GM12878 (cell line): ENCODE measurements around the gene RAB7B. TPM values are rescaled to one million over a fixed set of nuclear protein-coding genes. Genes with fewer than 3 reads are reported as not detected.

ENCODE experiments used
- ATAC-seq: fragments of 200-7000 bp; cut with Tn5 transposase; 3 replicates; pipeline ENCODE4 v1.9.1; 2020; ENCODE audit warnings: mild to moderate bottlenecking, moderate library complexity
- BruUV-seq: library from RNA; stranded (reverse); fragments of 400-500 nt; replicated peaks from 2 replicates; lab custom pipeline; 2021; lab: Mats Ljungman, UMichigan
- CTCF ChIA-PET: fragments of 300-600 bp; sonication (Branson Sonifier 250); formaldehyde crosslinking; extraction: SDS; loops from one replicate; lab custom pipeline; 2021; ENCODE audit warnings: inconsistent platforms; lab: Yijun Ruan, JAX
- POLR2A ChIA-PET: fragments of 350-600 bp; formaldehyde crosslinking; extraction: SDS; loops from one replicate; lab custom pipeline; 2021; ENCODE audit warnings: inconsistent platforms; lab: Charles Lee
- RAD21 ChIA-PET: fragments of 300-600 bp; sonication (Branson Sonifier 250); formaldehyde crosslinking; loops from one replicate; lab custom pipeline; 2023; ENCODE audit warnings: antibody characterized with exemption; ENCODE audit not compliant: unreplicated experiment; lab: Charles Lee
- SMC1A ChIA-PET: fragments of 300-600 bp; sonication (Branson Sonifier 250); formaldehyde crosslinking; loops from one replicate; lab custom pipeline; 2023; ENCODE audit not compliant: unreplicated experiment, uncharacterized antibody; lab: Charles Lee
- DNase-seq: peaks from one replicate; pipeline ENCODE4 v3.0.0-alpha.2; 2011; ENCODE audit warnings: low read depth, low spot score
- FAIRE-seq: peaks from 3 replicates; lab custom pipeline; 2011; peaks lifted over from hg19 to GRCh38; lab: Jason Lieb, UNC
- H2AFZ ChIP-seq: 2 replicates; pipeline ENCODE4 v1.6.0; 2011; ENCODE audit warnings: low read depth, low read length, control low read depth; ENCODE audit not compliant: control insufficient read depth
- H3K27ac ChIP-seq: 2 replicates; pipeline ENCODE4 v1.5.1; 2011; ENCODE audit warnings: control low read depth; ENCODE audit not compliant: control insufficient read depth, insufficient read depth
- H3K27me3 ChIP-seq, 2 experiments: replicated peaks in 1 of 2; 2 replicates each; pipeline versions ENCODE4 v1.6.0 to v1.6.1; 2011; ENCODE audit warnings: low read length in 1 of 2; ENCODE audit not compliant: control insufficient read depth in 2 of 2, insufficient read depth in 2 of 2
- H3K36me3 ChIP-seq, 2 experiments: 2 replicates each; pipeline ENCODE4 v1.5.1; 2011; ENCODE audit warnings: low read length in 1 of 2; ENCODE audit not compliant: control insufficient read depth in 2 of 2, insufficient read depth in 2 of 2
- H3K4me1 ChIP-seq: 2 replicates; pipeline ENCODE4 v1.6.1; 2011; ENCODE audit warnings: mild to moderate bottlenecking, low read length, moderate library complexity, mixed read lengths; ENCODE audit not compliant: control insufficient read depth, insufficient read depth
- H3K4me2 ChIP-seq: 2 replicates; pipeline ENCODE4 v1.6.0; 2011; ENCODE audit warnings: control low read depth; ENCODE audit not compliant: control insufficient read depth, insufficient read depth
- H3K4me3 ChIP-seq: fragments of 200-600 bp; sonication (generic); 2 replicates; pipeline ENCODE4 v1.5.1; 2016
- H3K79me2 ChIP-seq: 2 replicates; pipeline ENCODE4 v1.6.0; 2011; ENCODE audit warnings: low read length; ENCODE audit not compliant: control insufficient read depth, insufficient read depth
- H3K9ac ChIP-seq: 2 replicates; pipeline ENCODE4 v1.8.0; 2011; ENCODE audit warnings: low read length, control low read depth, mixed read lengths; ENCODE audit not compliant: control insufficient read depth, insufficient read depth
- H3K9me3 ChIP-seq: replicated peaks from 3 replicates; pipeline ENCODE4 v1.5.1; 2011; ENCODE audit warnings: mild to moderate bottlenecking, low read length; ENCODE audit not compliant: control insufficient read depth, insufficient read depth
- H4K20me1 ChIP-seq: 2 replicates; pipeline ENCODE4 v1.6.0; 2011; ENCODE audit not compliant: control insufficient read depth, insufficient read depth
- ASH2L ChIP-seq: fragments of 300-600, 200-600 bp; sonication (generic); IDR thresholded peaks from 2 replicates; pipeline ENCODE4 v1.6.1; 2017; ENCODE audit warnings: low read depth, mild to moderate bottlenecking, borderline replicate concordance
- BHLHE40 ChIP-seq, 2 experiments: fragments of 450-650 bp in 1 of 2; IDR thresholded peaks; 2 replicates each; pipeline ENCODE4 v1.6.1; 2011 to 2017; ENCODE audit warnings: low read depth in 2 of 2, borderline replicate concordance in 1 of 2, improper control_type of control experiment in 1 of 2, low read length in 1 of 2, mild to moderate bottlenecking in 1 of 2
- BRCA1 ChIP-seq: IDR thresholded peaks from 2 replicates; pipeline ENCODE4 v1.6.1; 2011; ENCODE audit warnings: low read depth, low read length, improper control_type of control experiment
- EED ChIP-seq: sonication (generic); IDR thresholded peaks from 2 replicates; pipeline ENCODE4 v1.6.1; 2016; ENCODE audit warnings: antibody characterized with exemption, low read depth
- FOXK2 ChIP-seq: fragments of 450-650 bp; IDR thresholded peaks from 2 replicates; pipeline ENCODE4 v1.6.1; 2017; ENCODE audit warnings: mild to moderate bottlenecking, moderate library complexity
- HSF1 ChIP-seq: fragments of 150-350 bp; IDR thresholded peaks from 2 replicates; pipeline ENCODE4 v1.6.1; 2014; ENCODE audit warnings: mild to moderate bottlenecking, low read depth, low read length
- IRF4 ChIP-seq: IDR thresholded peaks from 2 replicates; pipeline ENCODE4 v1.6.1; 2011; ENCODE audit warnings: low read depth, low read length
- KLF5 ChIP-seq: fragments of 450-650 bp; IDR thresholded peaks from 2 replicates; pipeline ENCODE4 v1.6.1; 2014; ENCODE audit warnings: mild to moderate bottlenecking; ENCODE audit not compliant: partially characterized antibody
- MYB ChIP-seq: fragments of 150-350 bp; IDR thresholded peaks from 2 replicates; pipeline ENCODE4 v1.6.1; 2014; ENCODE audit warnings: mild to moderate bottlenecking, low read depth, low read length, borderline replicate concordance
- NBN ChIP-seq: fragments of 450-650 bp; IDR thresholded peaks from 2 replicates; pipeline ENCODE4 v1.6.1; 2016
- PAX8 ChIP-seq: fragments of 450-650 bp; IDR thresholded peaks from 2 replicates; pipeline ENCODE4 v1.6.1; 2017; ENCODE audit warnings: mild to moderate bottlenecking, moderate library complexity
- PML ChIP-seq: IDR thresholded peaks from 2 replicates; pipeline ENCODE4 v1.6.1; 2012; ENCODE audit warnings: low read length, inconsistent platforms
- POU2F2 ChIP-seq: IDR thresholded peaks from 3 replicates; pipeline ENCODE4 v1.6.1; 2011; ENCODE audit warnings: low read depth, mild to moderate bottlenecking, low read length, borderline replicate concordance
- RB1 ChIP-seq: fragments of 450-650 bp; formaldehyde crosslinking; IDR thresholded peaks from 2 replicates; pipeline ENCODE4 v1.6.1; 2017; ENCODE audit warnings: mild to moderate bottlenecking, borderline replicate concordance
- RCOR1 ChIP-seq: conservative IDR thresholded peaks from 2 replicates; pipeline ENCODE4 v1.6.1; 2012; ENCODE audit warnings: low read depth, low read length, improper control_type of control experiment
- SREBF2 ChIP-seq: IDR thresholded peaks from 2 replicates; pipeline ENCODE4 v1.6.1; 2012; ENCODE audit warnings: mild to moderate bottlenecking, low read length
- SRF ChIP-seq, 2 experiments: IDR thresholded peaks; 2 replicates each; pipeline ENCODE4 v1.6.1; 2011; ENCODE audit warnings: low read depth in 2 of 2, low read length in 2 of 2, mild to moderate bottlenecking in 1 of 2, moderate library complexity in 1 of 2
- TAF1 ChIP-seq: IDR thresholded peaks from 2 replicates; pipeline ENCODE4 v1.6.1; 2011; ENCODE audit warnings: mild to moderate bottlenecking, low read depth, low read length, borderline replicate concordance
- WRNIP1 ChIP-seq: IDR thresholded peaks from 2 replicates; pipeline ENCODE4 v1.6.1; 2011; ENCODE audit warnings: low read depth, low read length, improper control_type of control experiment, borderline replicate concordance
- WGBS: methylation state at CpG from one replicate; pipeline ENCODE4 v1.1.6; 2016; ENCODE audit warnings: low lambda C conversion rate; ENCODE audit not compliant: insufficient replicate concordance, insufficient coverage; ENCODE audit errors: missing lambda C conversion rate; 5-methylcytosine and 5-hydroxymethylcytosine counted together
- in situ Hi-C: fragments of 300-500 bp; cut with MboI; formaldehyde crosslinking; loops from 9 replicates; pipeline ENCODE4 v1.14.3; 2018; ENCODE audit warnings: mixed read lengths
- intact Hi-C: fragments of 100-400 bp; cut with micrococcal nuclease; formaldehyde crosslinking; loops from one replicate; pipeline ENCODE4 v1.14.2; 2022; ENCODE audit not compliant: unreplicated experiment
- polyA plus RNA-seq, 11 experiments: library from polyadenylated mRNA; depleted of rRNA in 4 of 11; unstranded in 6 of 11; stranded (reverse) in 5 of 11; fragments of >200 nt; fragmentation: Nextera tagmentation in 4 of 11; fragmentation: Illumina TruSeq in 1 of 11; extraction: Ambion mirVana in 4 of 11; extraction: Trizol in 1 of 11; gene quantifications; 1 replicate in 1 of 11; 2 replicates in 10 of 11; pipeline versions ENCODE4 v1.2.1 to v1.2.3, GENCODE V29; 2011 to 2016; ENCODE audit warnings: inconsistent platforms in 2 of 11, missing spikeins in 2 of 11, low read depth in 1 of 11
- total RNA-seq, 4 experiments: library from RNA; depleted of rRNA in 3 of 4; stranded (reverse); fragments of >200 nt in 3 of 4; fragmentation: Illumina TruSeq in 1 of 4; extraction: Trizol in 1 of 4; gene quantifications; 2 replicates each; pipeline versions ENCODE4 v1.2.1 to v1.2.3, GENCODE V29; 2013 to 2021

The RAB7B gene
- total and polyA plus RNA-seq, 10 of the 15 experiments (the other 5 are each of a cell fraction or from before 2014, with no cell fraction given), result 0.09 TPM; not detected in 9

- Histone ChIP-seq H3K79me2 (no peaks in the 10 kb centered on the region), H3K36me3 (no peaks in the 10 kb centered on the region), H2AFZ (no peak overlapping the region), H3K4me2 (no peak overlapping the region), H4K20me1 (no peaks in the 10 kb centered on the region), H3K4me1 (no peaks in the 10 kb centered on the region), H3K9me3 (no peaks in the 10 kb centered on the region; the same call in 2 of the 3 replicates), H3K27ac (no peak overlapping the region), H3K27me3 (peaks cover 4 to 6% of the 10 kb centered on the region in 2 experiments)
- WGBS, result 1% methylated on average over 4 of the region's 4 CpGs
- intact Hi-C loops, result no loop called here
- DNase-seq, result no peak
- RAD21 ChIA-PET, result no interaction called here
- POLR2A ChIA-PET, result interaction anchor here (0.7 kb wide), 1 partner anchor 77 kb away, joined by 6 read pairs; no protein-coding TSS in a partner anchor
- no peak for ATAC-seq
- no TSS peak for BruUV-seq
- TF ChIP-seq FOXK2, result no peak
- no peak for TF ChIP-seq RCOR1
- TF ChIP-seq KLF5, result no peak
- no peak for TF ChIP-seq BHLHE40 (IDR thresholded peaks at IDR 0.05; ENCODE audit: borderline replicate concordance in 1 of 2, low read depth in 2 of 2, low read length in 1 of 2)
- TF ChIP-seq NBN, result no peak
- no peak for TF ChIP-seq PML
- TF ChIP-seq TAF1, result no peak
- TF ChIP-seq POU2F2, result no peak
- TF ChIP-seq HSF1, result no peak
- TF ChIP-seq IRF4, result no peak
- no peak for TF ChIP-seq MYB
- no peak for TF ChIP-seq ASH2L
- no peak for TF ChIP-seq WRNIP1
- TF ChIP-seq SREBF2, result no peak
- TF ChIP-seq RB1, result no peak
- TF ChIP-seq EED, result no peak
- TF ChIP-seq SRF (IDR thresholded peaks at IDR 0.05; ENCODE audit: low read depth in 2 of 2, low read length in 2 of 2), result no peak
- no peak for TF ChIP-seq BRCA1
- TF ChIP-seq PAX8, result no peak
- TF ChIP-seq, all 136 proteins: peak for 0
- H3K9ac ChIP-seq, result no peak overlapping the region
- no peak overlapping the region for H3K4me3 ChIP-seq
- FAIRE-seq, result no peak
- ChIA-PET SMC1A (interaction anchor here (0.8 to 2.3 kb wide), 5 partner anchors 14 to 116 kb away, joined by 4 to 8 read pairs (median 5); no protein-coding TSS in a partner anchor), CTCF (interaction anchor here (1.1 to 2.9 kb wide), 4 partner anchors 9 to 111 kb away, joined by 3 to 11 read pairs (median 8); no protein-coding TSS in a partner anchor)
- in situ Hi-C loops, result no loop called here
These were observed 12.0 kb downstream of the RAB7B start for GRCh38 chr1:205991237-205991636.
